Vagina (tissue), 2 donors: ENCODE measurements around the gene RNF111. TPM values are rescaled to one million over a fixed set of nuclear protein-coding genes. Genes with fewer than 3 reads are reported as not detected.
"Not testable (repeated sequence)": the region's sequence is repeated elsewhere in the genome, so short reads cannot be mapped to it uniquely, and the experiment has no call there.

Source experiments
- DNase-seq, 2 donors: peaks; one replicate each; pipeline ENCODE4 v3.0.0-alpha.2; 2017; ENCODE audit errors: extremely low spot score in 2 of 2
- H3K27ac ChIP-seq: fragments of 200-600 bp; sonication (generic); one replicate; pipeline ENCODE4 v1.5.1; 2019
- H3K27me3 ChIP-seq: fragments of 200-600 bp; sonication (generic); one replicate; pipeline ENCODE4 v1.5.1; 2019
- H3K36me3 ChIP-seq, 2 donors: fragments of 200-600 bp; sonication (generic); one replicate each; pipeline ENCODE4 v1.5.1; 2017 to 2019
- H3K4me1 ChIP-seq: fragments of 200-600 bp; sonication (generic); one replicate; pipeline ENCODE4 v1.5.1; 2019
- H3K4me3 ChIP-seq, 2 donors: fragments of 200-600 bp; sonication (generic); 1 replicate in 1 of 2; 2 replicates in 1 of 2; pipeline ENCODE4 v1.5.1; 2016 to 2019
- H3K9me3 ChIP-seq: fragments of 200-600 bp; sonication (generic); one replicate; pipeline ENCODE4 v1.5.1; 2019
- CTCF ChIP-seq, 3 experiments: fragments of 450-650 bp in 2 of 3; fragments of 200-600 bp in 1 of 3; sonication (generic) in 1 of 3; IDR thresholded peaks; one replicate each; pipeline ENCODE4 v1.5.1; 2017 to 2019; ENCODE audit warnings: antibody characterized with exemption in 3 of 3, mild to moderate bottlenecking in 2 of 3, moderate library complexity in 2 of 3
- POLR2A ChIP-seq, 2 donors: fragments of 450-650 bp; IDR thresholded peaks; one replicate each; pipeline ENCODE4 v1.6.1; 2017; ENCODE audit warnings: antibody characterized with exemption in 2 of 2, mild to moderate bottlenecking in 2 of 2, moderate library complexity in 2 of 2
- POLR2AphosphoS5 ChIP-seq, 2 donors: sonication (generic); formaldehyde crosslinking; IDR thresholded peaks; one replicate each; pipeline ENCODE4 v1.9.0; 2017; ENCODE audit warnings: antibody characterized with exemption in 2 of 2, mild to moderate bottlenecking in 2 of 2, low read depth in 1 of 2; ENCODE audit not compliant: insufficient read depth in 1 of 2
- intact Hi-C: fragments of 100-400 bp; cut with DNase I; formaldehyde crosslinking; loops from one replicate; pipeline ENCODE4 v1.15.1; 2023
- total RNA-seq: library from RNA; depleted of rRNA; stranded (reverse); fragments of >200 nt; gene quantifications from one replicate; pipeline ENCODE4 v1.2.3, GENCODE V29; 2016

The RNF111 gene
- total RNA-seq, 1 donor from 2014 or later = 35.6 TPM

GRCh38 chr15:59119625-59120024 is 132.2 kb downstream of the RNF111 start:
- intact Hi-C loops = no loop called here
- no peaks in the 10 kb centered on the region for H3K27me3 ChIP-seq
- TF ChIP-seq POLR2AphosphoS5 (IDR thresholded peaks at IDR 0.05; ENCODE audit: insufficient read depth in 1 of 2, low read depth in 1 of 2) (no peak), POLR2A (IDR thresholded peaks at IDR 0.05) (no peak), CTCF (IDR thresholded peaks at IDR 0.05) (no peak)
- H3K9me3 ChIP-seq = no peaks in the 10 kb centered on the region
- no peaks in the 10 kb centered on the region for H3K36me3 ChIP-seq
- H3K27ac ChIP-seq = no peak overlapping the region
- no peaks in the 10 kb centered on the region for H3K4me1 ChIP-seq
- no peak for DNase-seq
- no peak overlapping the region for H3K4me3 ChIP-seq

- H3K27ac ChIP-seq = no peak overlapping the region
- H3K9me3 ChIP-seq = no peaks in the 10 kb centered on the region
- TF ChIP-seq POLR2AphosphoS5 (IDR thresholded peaks at IDR 0.05; ENCODE audit: insufficient read depth in 1 of 2, low read depth in 1 of 2) (no peak), CTCF (IDR thresholded peaks at IDR 0.05) (no peak), POLR2A (IDR thresholded peaks at IDR 0.05) (no peak)
- no peaks in the 10 kb centered on the region for H3K4me1 ChIP-seq
- DNase-seq = no peak
- no peak overlapping the region for H3K4me3 ChIP-seq
- no peaks in the 10 kb centered on the region for H3K36me3 ChIP-seq
- no peaks in the 10 kb centered on the region for H3K27me3 ChIP-seq
- intact Hi-C loops = no loop called here
Observed at GRCh38 chr15:59120937-59121336, 133.5 kb downstream of the RNF111 start.

GRCh38 chr15:59124261-59124660 is 136.8 kb downstream of the RNF111 start:
- H3K9me3 ChIP-seq = no peaks in the 10 kb centered on the region
- no peaks in the 10 kb centered on the region for H3K4me1 ChIP-seq
- DNase-seq = no peak
- no peaks in the 10 kb centered on the region for H3K27me3 ChIP-seq
- intact Hi-C loops = no loop called here
- no peak for TF ChIP-seq POLR2AphosphoS5 (IDR thresholded peaks at IDR 0.05; ENCODE audit: insufficient read depth in 1 of 2, low read depth in 1 of 2)
- no peak for TF ChIP-seq CTCF (IDR thresholded peaks at IDR 0.05)
- H3K36me3 ChIP-seq = no peaks in the 10 kb centered on the region
- no peak overlapping the region for H3K4me3 ChIP-seq
- no peak overlapping the region for H3K27ac ChIP-seq

DNA sequence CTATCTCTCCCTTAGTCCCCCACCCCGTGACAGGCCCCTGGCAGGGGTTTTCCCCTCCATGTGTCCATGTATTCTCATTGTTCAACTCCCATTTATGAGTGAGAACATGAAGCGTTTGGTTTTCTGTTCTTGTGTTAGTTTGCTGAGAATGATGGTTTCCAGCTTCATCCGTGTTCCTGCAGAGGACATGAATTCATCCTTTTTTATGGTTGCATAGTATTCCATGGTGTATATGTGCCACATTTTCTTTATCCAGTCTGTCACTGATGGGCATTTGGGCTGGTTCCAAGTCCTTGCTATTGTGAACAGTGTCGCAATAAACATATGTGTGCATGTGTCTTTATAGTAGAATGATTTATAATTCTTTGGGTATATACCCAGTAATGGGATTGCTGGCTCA is 138.2 kb downstream of the RNF111 start:
- H3K27ac ChIP-seq, H3K9me3 ChIP-seq, DNase-seq, H3K36me3 ChIP-seq, H3K4me3 ChIP-seq, H3K4me1 ChIP-seq, H3K27me3 ChIP-seq: not testable (repeated sequence)
- intact Hi-C loops = loop anchor here (5.0 kb wide), 1 partner anchor 93 kb away; no protein-coding TSS in a partner anchor

- H3K4me1 ChIP-seq, DNase-seq, H3K27ac ChIP-seq, H3K9me3 ChIP-seq, H3K4me3 ChIP-seq, H3K27me3 ChIP-seq, H3K36me3 ChIP-seq: not testable (repeated sequence)
- intact Hi-C loops = loop anchor here (5.0 kb wide), 1 partner anchor 95 kb away; no protein-coding TSS in a partner anchor
Observed at GRCh38 chr15:59127255-59127654, 139.8 kb downstream of the RNF111 start.

- no peak for DNase-seq
- H3K27ac ChIP-seq = no peak overlapping the region
Observed at GRCh38 chr15:59131456-59131855, 144.0 kb downstream of the RNF111 start.

More at GRCh38 chr15:59131456-59131855, 144.0 kb downstream of the RNF111 start:
- H3K9me3 ChIP-seq = no peaks in the 10 kb centered on the region
- intact Hi-C loops = no loop called here
- H3K4me3 ChIP-seq = no peak overlapping the region
- no peaks in the 10 kb centered on the region for H3K27me3 ChIP-seq
- no peaks in the 10 kb centered on the region for H3K4me1 ChIP-seq
- peaks cover 4 to 15% of the 10 kb centered on the region in 2 donors for H3K36me3 ChIP-seq
- no peak for TF ChIP-seq CTCF (IDR thresholded peaks at IDR 0.05)
